A549 treated with CORT108297 at 1 μM for 4 hours (cell line): ENCODE data around the gene SLC20A1. TPM values are rescaled to one million over a fixed set of nuclear protein-coding genes. Genes with fewer than 3 reads are reported as not detected.

Source experiments
- total RNA-seq: library from RNA; stranded (reverse); fragments of 200-300 nt; extraction: Qiagen RNA extraction; gene quantifications from 5 replicates; pipeline ENCODE4 v1.2.3, GENCODE V29; 2022

SLC20A1 gene
- total RNA-seq: 126 to 157 TPM (median 136 TPM) in 5 replicates

DNA sequence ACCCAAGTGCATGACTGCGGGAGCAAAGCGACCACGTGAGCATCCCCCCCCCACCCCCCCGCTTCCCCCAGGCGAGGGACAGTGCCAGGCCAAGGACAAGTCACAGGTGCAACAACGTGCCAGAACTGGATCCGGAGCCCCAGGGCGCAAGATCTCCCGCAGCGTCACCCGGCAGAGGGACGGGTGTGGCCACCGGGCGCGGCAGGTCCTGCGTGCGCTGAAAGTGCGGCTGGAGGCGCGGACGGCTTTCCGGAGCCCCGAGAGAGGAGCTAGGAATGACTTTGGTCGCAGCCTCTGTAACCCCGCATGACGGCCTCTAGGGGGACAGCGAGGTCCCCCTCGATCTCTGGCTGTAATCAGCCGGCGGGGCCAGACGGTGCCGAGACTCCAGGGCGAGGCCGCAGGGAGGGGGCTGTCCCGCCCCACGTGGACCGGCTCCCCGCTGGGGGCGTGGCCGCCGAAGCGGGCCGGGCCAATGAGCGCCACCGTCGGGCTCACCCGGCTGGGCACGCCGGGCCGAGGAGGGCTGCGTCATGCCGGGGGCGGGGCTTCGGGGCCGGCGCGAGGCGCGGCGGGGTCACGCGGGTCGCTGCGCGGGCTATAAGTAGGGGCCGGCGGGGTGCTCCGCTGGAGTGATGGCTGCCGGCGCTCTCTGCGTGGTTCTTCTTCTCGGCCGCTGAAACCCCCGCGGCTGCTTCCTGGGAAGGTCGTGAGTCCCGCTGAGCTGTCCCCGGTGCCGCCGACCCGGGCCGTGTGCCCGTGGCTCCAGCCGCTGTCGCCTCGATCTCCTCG is at the start of gene SLC20A1:
TSS of gene SLC20A1 (plus strand) at position 630 of the 792 bp plus-strand sequence. CDS start 890 bp downstream, outside the sequence.

Other genes with a start within 250 kb of the SLC20A1 start
- gene RGPD8, start 212.3 kb upstream of the SLC20A1 start, total RNA-seq: 2.5 to 3.4 TPM (median 3.2 TPM) in 5 replicates
- gene TTL, start 163.8 kb upstream of the SLC20A1 start, total RNA-seq: 34.8 to 41.4 TPM (median 36.7 TPM) in 5 replicates
- 23.7 to 26.2 TPM (median 25.0 TPM) in 5 replicates for gene POLR1B, start 103.5 kb upstream of the SLC20A1 start, total RNA-seq
- 58.9 to 72.1 TPM (median 64.6 TPM) in 5 replicates for gene CHCHD5, start 61.3 kb upstream of the SLC20A1 start, total RNA-seq
- 0.06 TPM in 1 of 5 replicates, not detected in the others for gene NT5DC4, start 75.1 kb downstream of the SLC20A1 start, total RNA-seq
- 12.6 to 18.8 TPM (median 13.7 TPM) in 5 replicates for gene CKAP2L, start 118.7 kb downstream of the SLC20A1 start, total RNA-seq
- 0.06 to 0.22 TPM (median 0.16 TPM) in 5 replicates for gene IL1A, start 138.6 kb downstream of the SLC20A1 start, total RNA-seq
- 0.21 to 0.57 TPM (median 0.24 TPM) in 5 replicates for gene IL1B, start 190.8 kb downstream of the SLC20A1 start, total RNA-seq